MM.1S (cell line): ENCODE data around the gene STXBP6.

Source experiments
- EZH2phosphoT487 ChIP-seq: fragments of 300-600 bp; sonication (generic); IDR thresholded peaks from 2 replicates; pipeline ENCODE4 v1.6.1; 2018; ENCODE audit warnings: antibody characterized with exemption, low read length
- TF ChIP-seq, protein P1 (sequence below): fragments of 300-600 bp; sonication (generic); IDR thresholded peaks from 2 replicates; pipeline ENCODE4 v1.5.1; 2016; ENCODE audit warnings: antibody characterized with exemption, low read length, mixed read lengths

GRCh38 chr14:25094171-25094907 is 44.4 kb upstream of the STXBP6 start:
- no peak for TF ChIP-seq EZH2phosphoT487
- TF ChIP-seq, protein P1, sequence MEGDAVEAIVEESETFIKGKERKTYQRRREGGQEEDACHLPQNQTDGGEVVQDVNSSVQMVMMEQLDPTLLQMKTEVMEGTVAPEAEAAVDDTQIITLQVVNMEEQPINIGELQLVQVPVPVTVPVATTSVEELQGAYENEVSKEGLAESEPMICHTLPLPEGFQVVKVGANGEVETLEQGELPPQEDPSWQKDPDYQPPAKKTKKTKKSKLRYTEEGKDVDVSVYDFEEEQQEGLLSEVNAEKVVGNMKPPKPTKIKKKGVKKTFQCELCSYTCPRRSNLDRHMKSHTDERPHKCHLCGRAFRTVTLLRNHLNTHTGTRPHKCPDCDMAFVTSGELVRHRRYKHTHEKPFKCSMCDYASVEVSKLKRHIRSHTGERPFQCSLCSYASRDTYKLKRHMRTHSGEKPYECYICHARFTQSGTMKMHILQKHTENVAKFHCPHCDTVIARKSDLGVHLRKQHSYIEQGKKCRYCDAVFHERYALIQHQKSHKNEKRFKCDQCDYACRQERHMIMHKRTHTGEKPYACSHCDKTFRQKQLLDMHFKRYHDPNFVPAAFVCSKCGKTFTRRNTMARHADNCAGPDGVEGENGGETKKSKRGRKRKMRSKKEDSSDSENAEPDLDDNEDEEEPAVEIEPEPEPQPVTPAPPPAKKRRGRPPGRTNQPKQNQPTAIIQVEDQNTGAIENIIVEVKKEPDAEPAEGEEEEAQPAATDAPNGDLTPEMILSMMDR = no peak
